H1 (cell line): ENCODE data around the gene METTL25B.

ENCODE experiments used
- BCL11A ChIP-seq, 2 experiments: IDR thresholded peaks; one replicate each; pipeline ENCODE4 v1.6.1; 2011; ENCODE audit warnings: low read depth in 2 of 2, low read length in 2 of 2, mild to moderate bottlenecking in 2 of 2
- CTBP2 ChIP-seq: IDR thresholded peaks from 2 replicates; pipeline ENCODE4 v1.7.0; 2011; ENCODE audit warnings: borderline replicate concordance, mild to moderate bottlenecking, moderate library complexity, mixed read lengths, low read length; ENCODE audit not compliant: insufficient read depth, insufficient read length
- EP300 ChIP-seq, 2 experiments: IDR thresholded peaks; 1 replicate in 1 of 2; 2 replicates in 1 of 2; pipeline ENCODE4 v1.6.1; 2011 to 2012; ENCODE audit warnings: low read depth in 2 of 2, low read length in 2 of 2, mild to moderate bottlenecking in 2 of 2, borderline replicate concordance in 1 of 2, inconsistent platforms in 1 of 2, moderate library complexity in 1 of 2
- EZH2 ChIP-seq: fragments of 200-600 bp; sonication (generic); IDR thresholded peaks from 2 replicates; pipeline ENCODE4 v1.7.1; 2012; ENCODE audit warnings: low read depth, mild to moderate bottlenecking, moderate library complexity, low read length, inconsistent platforms; ENCODE audit not compliant: severe bottlenecking
- JUND ChIP-seq: IDR thresholded peaks from 2 replicates; pipeline ENCODE4 v1.6.1; 2011; ENCODE audit warnings: mild to moderate bottlenecking, improper control_type of control experiment, low read length
- KDM1A ChIP-seq: fragments of 200-600, 300-600 bp; sonication (generic); IDR thresholded peaks from 2 replicates; pipeline ENCODE4 v1.7.1; 2016; ENCODE audit warnings: mild to moderate bottlenecking, low read length, borderline replicate concordance
- MAFK ChIP-seq: IDR thresholded peaks from 2 replicates; pipeline ENCODE4 v1.6.1; 2012; ENCODE audit warnings: low read depth, mild to moderate bottlenecking, improper control_type of control experiment, low read length
- POLR2A ChIP-seq, 2 experiments: IDR thresholded peaks; 1 replicate in 1 of 2; 2 replicates in 1 of 2; pipeline ENCODE4 v1.6.1; 2011; ENCODE audit warnings: low read depth in 2 of 2, low read length in 2 of 2, mild to moderate bottlenecking in 2 of 2; ENCODE audit errors: control extremely low read depth in 1 of 2
- POLR2AphosphoS5 ChIP-seq: IDR thresholded peaks from 2 replicates; pipeline ENCODE4 v1.6.1; 2011; ENCODE audit warnings: low read depth, low read length
- RBBP5 ChIP-seq: IDR thresholded peaks from 2 replicates; pipeline ENCODE4 v1.7.1; 2012; ENCODE audit warnings: low read depth, mild to moderate bottlenecking, inconsistent platforms, low read length, moderate library complexity, borderline replicate concordance
- RFX5 ChIP-seq: IDR thresholded peaks from 2 replicates; pipeline ENCODE4 v1.6.1; 2011; ENCODE audit warnings: low read depth, low read length, improper control_type of control experiment, borderline replicate concordance
- TEAD4 ChIP-seq: IDR thresholded peaks from 2 replicates; pipeline ENCODE4 v1.6.1; 2012; ENCODE audit warnings: low read depth, low read length, inconsistent platforms, mixed read lengths
- TF ChIP-seq, protein P1 (sequence below): IDR thresholded peaks from 2 replicates; pipeline ENCODE4 v1.6.1; 2012; ENCODE audit warnings: low read length, inconsistent platforms
- TF ChIP-seq, protein P2 (sequence below), 3 experiments: IDR thresholded peaks; 1 replicate in 2 of 3; 2 replicates in 1 of 3; pipeline versions ENCODE4 v1.5.1 to v1.6.1; 2011; ENCODE audit warnings: low read length in 3 of 3, mild to moderate bottlenecking in 3 of 3, inconsistent platforms in 2 of 3, low read depth in 1 of 3, moderate library complexity in 1 of 3; ENCODE audit not compliant: insufficient read depth in 1 of 3; ENCODE audit errors: control extremely low read depth in 1 of 3

DNA sequence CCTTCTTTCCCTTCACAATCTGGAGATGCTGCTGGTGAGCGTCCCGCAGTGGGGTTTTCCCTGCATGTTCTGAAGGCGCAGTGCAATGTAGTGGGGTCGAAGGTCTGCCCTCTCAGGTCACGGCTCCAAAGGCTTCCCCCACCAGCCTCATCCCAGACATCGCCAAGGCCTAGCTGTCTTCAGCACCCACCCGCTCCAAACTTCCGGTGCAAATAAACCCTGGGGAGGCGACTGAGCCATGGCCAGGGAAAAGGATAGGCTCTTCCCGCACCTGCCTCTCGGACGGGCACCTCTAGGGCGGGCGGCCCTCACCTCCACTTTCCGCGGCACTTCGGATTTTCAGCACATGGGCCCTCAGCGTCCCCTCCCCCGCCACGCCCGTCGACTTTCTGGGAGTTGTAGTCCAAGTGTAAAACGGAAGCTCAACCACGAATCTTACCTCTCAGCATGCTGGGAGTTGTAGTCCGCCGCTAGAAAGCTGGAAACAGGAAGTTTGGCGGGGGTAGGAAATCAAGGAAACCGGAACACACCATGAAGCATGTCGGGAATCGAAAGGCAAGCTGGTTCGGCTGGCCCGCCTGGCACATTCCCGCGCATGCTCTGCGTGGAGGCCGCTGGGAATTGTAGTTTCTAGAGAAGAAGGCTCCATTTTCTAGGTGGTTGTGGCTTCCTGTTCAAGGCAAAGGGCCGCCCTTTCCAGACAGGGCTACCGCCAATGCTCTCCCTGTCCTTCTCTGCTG is 12.6 kb downstream of the METTL25B start, which contains the start of gene MRPL24:
- no peak for TF ChIP-seq KDM1A
- TF ChIP-seq, protein P1, sequence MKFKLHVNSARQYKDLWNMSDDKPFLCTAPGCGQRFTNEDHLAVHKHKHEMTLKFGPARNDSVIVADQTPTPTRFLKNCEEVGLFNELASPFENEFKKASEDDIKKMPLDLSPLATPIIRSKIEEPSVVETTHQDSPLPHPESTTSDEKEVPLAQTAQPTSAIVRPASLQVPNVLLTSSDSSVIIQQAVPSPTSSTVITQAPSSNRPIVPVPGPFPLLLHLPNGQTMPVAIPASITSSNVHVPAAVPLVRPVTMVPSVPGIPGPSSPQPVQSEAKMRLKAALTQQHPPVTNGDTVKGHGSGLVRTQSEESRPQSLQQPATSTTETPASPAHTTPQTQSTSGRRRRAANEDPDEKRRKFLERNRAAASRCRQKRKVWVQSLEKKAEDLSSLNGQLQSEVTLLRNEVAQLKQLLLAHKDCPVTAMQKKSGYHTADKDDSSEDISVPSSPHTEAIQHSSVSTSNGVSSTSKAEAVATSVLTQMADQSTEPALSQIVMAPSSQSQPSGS: no peak
- TF ChIP-seq EZH2: no peak
- TF ChIP-seq POLR2A (IDR thresholded peaks at IDR 0.05; ENCODE audit: control extremely low read depth in 1 of 2, low read depth in 2 of 2, low read length in 2 of 2): peak in 1 of 2 experiments; percentile 88; a peak in 2 of 3 replicates
- TF ChIP-seq RFX5: no peak
- TF ChIP-seq JUND: no peak
- no peak for TF ChIP-seq EP300 (IDR thresholded peaks at IDR 0.05; ENCODE audit: borderline replicate concordance in 1 of 2, low read depth in 2 of 2, low read length in 2 of 2)
- peak; percentile 63 for TF ChIP-seq TEAD4
- TF ChIP-seq, protein P2, sequence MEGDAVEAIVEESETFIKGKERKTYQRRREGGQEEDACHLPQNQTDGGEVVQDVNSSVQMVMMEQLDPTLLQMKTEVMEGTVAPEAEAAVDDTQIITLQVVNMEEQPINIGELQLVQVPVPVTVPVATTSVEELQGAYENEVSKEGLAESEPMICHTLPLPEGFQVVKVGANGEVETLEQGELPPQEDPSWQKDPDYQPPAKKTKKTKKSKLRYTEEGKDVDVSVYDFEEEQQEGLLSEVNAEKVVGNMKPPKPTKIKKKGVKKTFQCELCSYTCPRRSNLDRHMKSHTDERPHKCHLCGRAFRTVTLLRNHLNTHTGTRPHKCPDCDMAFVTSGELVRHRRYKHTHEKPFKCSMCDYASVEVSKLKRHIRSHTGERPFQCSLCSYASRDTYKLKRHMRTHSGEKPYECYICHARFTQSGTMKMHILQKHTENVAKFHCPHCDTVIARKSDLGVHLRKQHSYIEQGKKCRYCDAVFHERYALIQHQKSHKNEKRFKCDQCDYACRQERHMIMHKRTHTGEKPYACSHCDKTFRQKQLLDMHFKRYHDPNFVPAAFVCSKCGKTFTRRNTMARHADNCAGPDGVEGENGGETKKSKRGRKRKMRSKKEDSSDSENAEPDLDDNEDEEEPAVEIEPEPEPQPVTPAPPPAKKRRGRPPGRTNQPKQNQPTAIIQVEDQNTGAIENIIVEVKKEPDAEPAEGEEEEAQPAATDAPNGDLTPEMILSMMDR (IDR thresholded peaks at IDR 0.05; ENCODE audit: control extremely low read depth in 1 of 3, insufficient read depth in 1 of 3, low read depth in 1 of 3, low read length in 3 of 3): peak in 1 of 3 experiments; percentile 12; a peak in 1 of 4 replicates
- no peak for TF ChIP-seq BCL11A (IDR thresholded peaks at IDR 0.05; ENCODE audit: low read depth in 2 of 2, low read length in 2 of 2)
- no peak for TF ChIP-seq MAFK
- peak; percentile 66; the same call in 1 of the 2 replicates for TF ChIP-seq POLR2AphosphoS5
- TF ChIP-seq RBBP5: peak; percentile 83; the same call in 1 of the 2 replicates
- peak; percentile 23 for TF ChIP-seq CTBP2
